ENCODE measurements around the gene PHKB.
"Not testable (repeated sequence)": the region's sequence is repeated elsewhere in the genome, so short reads cannot be mapped to it uniquely, and the experiment has no call there.

PHKB gene

GRCh38 chr16:47627085-47627639 lies 166.0 kb downstream of the PHKB start:
- DNase-seq: no peak

DNA sequence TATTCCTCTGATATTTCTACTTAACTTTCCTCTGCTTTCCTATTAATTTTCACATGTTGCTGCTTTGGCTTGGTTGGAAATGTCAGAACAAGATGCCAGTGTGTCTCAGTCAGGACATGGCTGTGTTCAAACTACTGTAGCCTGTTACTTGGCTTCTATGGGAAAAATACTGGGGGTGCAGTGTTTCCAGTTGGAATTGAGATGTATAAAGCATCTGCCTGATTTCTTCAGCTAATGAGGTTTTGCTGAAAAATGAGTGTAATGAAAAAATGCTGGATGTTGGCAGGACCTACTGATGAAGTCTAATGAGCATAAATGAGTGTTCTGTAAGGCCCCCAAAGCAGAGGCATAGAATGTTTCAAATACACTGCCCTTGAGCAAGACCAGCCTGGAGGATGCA lies 166.6 kb downstream of the PHKB start:
- no peak for DNase-seq

- DNase-seq: no peak
These were observed 170.0 kb downstream of the PHKB start for GRCh38 chr16:47631131-47631530.

- no peak for DNase-seq
These were observed 173.0 kb downstream of the PHKB start for GRCh38 chr16:47634126-47634525.

DNA sequence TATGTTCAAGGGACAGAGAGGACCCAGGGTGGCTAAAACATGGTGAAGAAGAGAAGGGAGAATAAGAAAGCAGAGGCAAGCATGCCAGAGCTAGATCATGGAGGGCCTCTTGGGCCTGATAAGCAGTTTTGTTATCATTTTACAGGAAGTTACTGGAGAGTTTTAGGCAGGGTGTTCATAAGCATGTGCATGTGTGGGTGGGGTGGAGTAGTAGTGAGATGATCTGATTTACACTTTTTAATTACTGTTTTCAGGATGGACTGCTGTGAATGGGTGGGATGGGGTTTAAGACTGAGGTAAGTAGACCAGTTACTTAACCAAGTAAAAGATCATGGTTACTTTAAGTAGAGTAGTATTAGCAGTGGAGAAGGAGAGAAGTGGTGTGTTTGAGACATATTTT lies 173.6 kb downstream of the PHKB start:
- DNase-seq: no peak

DNA sequence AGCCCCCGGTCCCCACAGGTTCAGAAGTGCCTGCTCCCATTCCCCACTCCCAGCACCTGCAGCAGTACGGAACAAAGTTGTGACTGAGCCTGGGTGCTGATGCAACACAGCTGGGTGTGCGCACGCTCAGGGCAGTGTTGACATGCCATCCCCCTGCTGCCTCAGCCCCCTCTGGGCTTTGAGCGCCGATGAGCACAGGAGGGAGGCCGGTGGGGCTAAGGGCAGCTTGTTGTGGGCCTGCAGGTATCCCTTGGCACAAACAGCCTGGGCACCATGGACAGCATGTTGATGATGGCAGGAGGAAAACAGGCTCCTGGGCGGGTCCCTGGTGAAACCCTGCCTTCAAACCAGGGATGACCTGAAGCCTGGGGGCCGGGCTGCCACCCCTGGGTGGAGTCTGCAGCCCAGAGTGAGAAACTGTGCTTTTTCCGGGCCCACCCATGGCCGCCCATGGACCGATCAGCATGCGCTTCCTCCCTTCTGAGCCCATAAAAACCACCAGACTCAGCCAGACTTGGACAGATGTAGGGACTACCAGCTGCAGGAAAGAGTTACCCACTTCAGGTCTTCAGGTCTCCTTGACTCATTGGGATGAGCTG lies 175.5 kb downstream of the PHKB start:
- DNase-seq: no peak

GRCh38 chr16:47638175-47638574 lies 177.0 kb downstream of the PHKB start:
- DNase-seq: no peak

DNA sequence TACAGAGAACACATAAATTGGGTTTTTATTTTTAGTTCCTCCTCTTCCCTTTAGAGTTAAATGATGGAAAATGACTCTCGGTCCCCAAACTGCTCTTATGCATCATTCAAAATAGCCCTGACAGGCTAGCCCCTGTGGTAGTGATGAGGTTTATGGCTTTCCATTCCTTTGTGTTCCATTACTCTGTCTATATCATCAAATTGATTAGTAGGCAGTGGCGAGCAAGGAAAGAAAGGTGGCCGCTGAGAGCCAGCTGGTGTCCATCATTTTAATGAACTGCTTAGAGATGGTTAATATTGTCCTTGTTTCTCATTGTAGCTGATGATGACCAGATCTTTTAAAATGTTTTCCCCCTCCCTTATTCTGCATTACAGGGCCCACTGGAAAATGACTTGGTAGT lies 179.5 kb downstream of the PHKB start:
- no peak for DNase-seq

GRCh38 chr16:47643323-47644000 lies 182.3 kb downstream of the PHKB start:
- DNase-seq: no peak

GRCh38 chr16:47644166-47644565 lies 183.0 kb downstream of the PHKB start:
- no peak for DNase-seq

- DNase-seq: no peak
These were observed 183.5 kb downstream of the PHKB start for GRCh38 chr16:47644661-47645060.

GRCh38 chr16:47646914-47647313 lies 185.8 kb downstream of the PHKB start:
- no peak for DNase-seq

- no peak for DNase-seq
These were observed 195.9 kb downstream of the PHKB start for GRCh38 chr16:47657032-47657431.

GRCh38 chr16:47657977-47658376 lies 196.8 kb downstream of the PHKB start:
- DNase-seq: no peak

GRCh38 chr16:47660540-47660939 lies 199.4 kb downstream of the PHKB start:
- DNase-seq: no peak

- no peak for DNase-seq
These were observed 203.7 kb downstream of the PHKB start for GRCh38 chr16:47664653-47665325.

DNA sequence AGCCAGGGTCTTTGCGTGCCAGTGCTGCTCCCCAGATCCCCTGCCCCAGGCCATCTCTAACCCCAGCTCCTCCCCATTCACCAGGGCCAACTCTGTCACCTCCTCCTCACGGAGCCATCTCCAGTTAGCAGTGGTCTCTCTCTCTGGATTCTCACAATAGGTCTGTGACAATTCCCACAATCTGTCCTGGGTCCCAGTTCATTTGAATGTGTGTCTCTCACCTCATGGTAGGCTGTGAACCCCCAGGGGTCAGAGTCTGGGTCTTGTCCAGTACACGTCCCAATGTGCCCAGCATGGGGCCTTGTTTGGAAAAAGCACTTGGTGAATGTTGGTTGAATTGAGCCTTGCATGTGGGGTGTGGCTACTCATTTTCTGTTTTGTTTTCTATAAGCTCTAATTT lies 205.3 kb downstream of the PHKB start:
- DNase-seq: no peak

GRCh38 chr16:47667956-47668355 lies 206.8 kb downstream of the PHKB start:
- DNase-seq: no peak

DNA sequence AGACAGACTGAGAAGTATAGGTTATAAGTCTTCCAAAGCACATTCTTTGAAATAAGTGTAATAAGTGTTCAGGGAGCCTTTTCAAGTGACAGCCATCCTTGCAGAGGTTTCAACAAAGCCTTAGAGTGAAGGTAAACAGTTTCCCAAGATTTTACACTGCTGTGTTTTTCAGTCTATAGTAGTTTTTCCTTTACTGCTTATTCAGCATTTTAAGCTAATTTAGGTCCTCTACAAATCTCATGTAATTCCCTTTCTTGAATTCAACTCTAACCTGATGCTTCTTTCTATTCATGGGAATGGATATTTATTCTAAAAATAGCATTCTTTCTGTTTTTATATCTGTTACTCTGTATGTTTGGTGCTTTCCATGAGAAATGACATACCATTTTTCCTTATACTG lies 211.3 kb downstream of the PHKB start:
- DNase-seq: no peak

GRCh38 chr16:47676635-47677177 lies 215.6 kb downstream of the PHKB start:
- DNase-seq: no peak

DNA sequence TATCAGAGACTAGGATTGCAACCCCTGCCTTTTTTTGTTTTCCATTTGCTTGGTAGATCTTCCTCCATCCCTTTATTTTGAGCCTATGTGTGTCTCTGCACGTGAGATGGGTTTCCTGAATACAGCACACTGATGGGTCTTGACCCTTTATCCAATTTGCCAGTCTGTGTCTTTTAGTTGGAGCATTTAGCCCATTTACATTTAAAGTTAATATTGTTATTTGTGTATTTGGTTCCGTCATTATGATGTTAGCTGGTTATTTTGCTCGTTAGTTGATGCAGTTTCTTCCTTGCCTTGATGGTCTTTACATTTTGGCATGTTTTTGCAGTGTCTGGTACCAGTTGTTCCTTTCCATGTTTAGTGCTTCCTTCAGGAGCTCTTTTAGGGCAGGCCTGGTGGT lies 220.4 kb downstream of the PHKB start:
- DNase-seq: not testable (repeated sequence)

GRCh38 chr16:47687694-47688093 lies 226.6 kb downstream of the PHKB start:
- no peak for DNase-seq

DNA sequence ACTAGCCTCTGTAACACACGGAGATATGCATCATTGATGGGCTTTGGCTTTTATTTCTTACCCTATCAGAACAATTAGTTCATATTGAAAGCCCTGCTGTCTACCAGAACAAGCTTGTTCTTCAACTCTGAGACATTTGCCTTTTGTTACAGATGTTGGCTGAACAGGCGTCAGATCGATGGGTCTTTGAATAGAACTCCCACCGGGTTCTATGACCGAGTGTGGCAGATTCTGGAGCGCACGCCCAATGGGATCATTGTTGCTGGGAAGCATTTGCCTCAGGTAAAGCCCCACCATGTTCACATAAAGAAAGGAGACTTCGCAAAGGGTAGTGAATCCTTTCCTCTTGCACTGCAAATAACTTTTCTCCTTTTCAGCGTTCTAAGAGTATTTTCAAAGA lies 232.1 kb downstream of the PHKB start:
- DNase-seq: no peak

DNA sequence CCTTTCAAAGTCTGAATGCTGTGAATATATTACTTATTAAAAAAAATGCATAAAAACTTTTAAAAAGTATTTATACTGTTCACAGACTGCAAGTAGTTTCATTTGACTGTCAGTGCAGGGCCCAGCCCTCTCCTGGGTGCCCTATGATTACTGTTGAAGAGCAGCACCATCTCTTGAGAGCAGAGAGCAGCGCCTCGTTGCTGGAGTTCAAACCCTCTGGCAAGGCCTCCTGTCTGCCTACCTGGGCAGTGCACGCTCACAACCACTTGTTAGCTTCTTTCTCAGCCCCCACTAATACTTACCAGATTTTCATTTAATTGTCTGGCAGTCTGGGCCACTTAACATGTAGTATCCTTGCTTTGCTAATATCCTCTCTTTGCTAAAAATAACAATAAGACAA lies 233.4 kb downstream of the PHKB start:
- no peak for DNase-seq

Measured in activated CD4-positive, CD25-positive, alpha-beta regulatory T cell (primary cell).